RWPE2 (cell line): ENCODE data around the gene MXRA7.
"Not testable (repeated sequence)": the region's sequence is repeated elsewhere in the genome, so short reads cannot be mapped to it uniquely, and the experiment has no call there.

ENCODE experiments used
- ATAC-seq: fragments of 200-7000 bp; cut with Tn5 transposase; 3 replicates; pipeline ENCODE4 v1.9.1; 2021; ENCODE audit warnings: low read depth
- DNase-seq: peaks from one replicate; pipeline ENCODE4 v3.0.0-alpha.2; 2020; ENCODE audit warnings: low spot score
- H3K27ac ChIP-seq: fragments of 450-650 bp; 2 replicates; pipeline ENCODE4 v1.5.1; 2017; ENCODE audit warnings: mild to moderate bottlenecking; ENCODE audit not compliant: poor library complexity, severe bottlenecking
- H3K27me3 ChIP-seq: fragments of 250-450 bp; sonication (Bioruptor Pico); 2 replicates; pipeline ENCODE4 v1.5.1; 2021; ENCODE audit warnings: mild to moderate bottlenecking, moderate library complexity; ENCODE audit not compliant: insufficient read depth, poor library complexity, severe bottlenecking
- H3K36me3 ChIP-seq: fragments of 250-450 bp; sonication (Bioruptor Pico); 2 replicates; pipeline ENCODE4 v1.5.1; 2020; ENCODE audit warnings: low read depth, mild to moderate bottlenecking, moderate library complexity
- H3K4me1 ChIP-seq: fragments of 250-450 bp; sonication (Bioruptor Pico); 2 replicates; pipeline ENCODE4 v1.5.1; 2021; ENCODE audit warnings: mild to moderate bottlenecking, moderate library complexity; ENCODE audit not compliant: insufficient read depth, poor library complexity, severe bottlenecking
- H3K4me3 ChIP-seq: fragments of 250-450 bp; sonication (Bioruptor Pico); 2 replicates; pipeline ENCODE4 v1.5.1; 2021; ENCODE audit warnings: mild to moderate bottlenecking, moderate library complexity; ENCODE audit not compliant: severe bottlenecking
- H3K9me3 ChIP-seq: fragments of 250-450 bp; sonication (Bioruptor Pico); 2 replicates; pipeline ENCODE4 v1.5.1; 2021; ENCODE audit warnings: mild to moderate bottlenecking, moderate library complexity; ENCODE audit not compliant: severe bottlenecking
- CTCF ChIP-seq: fragments of 450-650 bp; IDR thresholded peaks from one replicate; pipeline ENCODE4 v1.5.1; 2017; ENCODE audit warnings: mild to moderate bottlenecking, moderate library complexity; ENCODE audit not compliant: poor library complexity, severe bottlenecking

The MXRA7 gene

GRCh38 chr17:76732734-76733617 is 22.2 kb upstream of the MXRA7 start:
- H3K9me3 ChIP-seq = no peaks in the 10 kb centered on the region
- DNase-seq = no peak
- H3K36me3 ChIP-seq = peaks cover 73% of the 10 kb centered on the region
- TF ChIP-seq CTCF = no peak
- H3K27ac ChIP-seq = peak overlapping the region; percentile 88
- H3K27me3 ChIP-seq = no peaks in the 10 kb centered on the region
- H3K4me1 ChIP-seq = peaks cover 18% of the 10 kb centered on the region
- ATAC-seq = no peak
- H3K4me3 ChIP-seq = no peak overlapping the region

GRCh38 chr17:76731800-76732733 is 21.3 kb upstream of the MXRA7 start:
- Histone ChIP-seq H3K36me3 (peaks cover 73% of the 10 kb centered on the region), H3K4me1 (peaks cover 18% of the 10 kb centered on the region), H3K27ac (peak overlapping the region; percentile 88)
- not testable (repeated sequence) for H3K9me3 ChIP-seq, H3K27me3 ChIP-seq, DNase-seq, ATAC-seq, H3K4me3 ChIP-seq

- H3K9me3 ChIP-seq = no peaks in the 10 kb centered on the region
- peaks cover 7% of the 10 kb centered on the region for H3K4me1 ChIP-seq
- TF ChIP-seq CTCF = no peak
- peak overlapping the region; percentile 87 for H3K27ac ChIP-seq
- H3K4me3 ChIP-seq = peak overlapping the region; percentile 83
- DNase-seq (no peak), ATAC-seq (no peak)
- no peaks in the 10 kb centered on the region for H3K27me3 ChIP-seq
- peaks cover 62% of the 10 kb centered on the region for H3K36me3 ChIP-seq
These were observed 17.1 kb upstream of the MXRA7 start for GRCh38 chr17:76727745-76728456.

GRCh38 chr17:76726776-76727718 is 16.3 kb upstream of the MXRA7 start, which contains the start of gene METTL23:
TSS of gene METTL23 (plus strand) at chr17:76726839. CDS start at chr17:76729711, 2,872 bp downstream.
- H3K4me3 ChIP-seq = peak within 1 kb of the TSS; percentile 83
- ATAC-seq = peak; percentile 45
- H3K27ac ChIP-seq = peak within 1 kb of the TSS; percentile 87
- peak; percentile 86 for DNase-seq
- peak; percentile 86 for TF ChIP-seq CTCF
- H3K9me3 ChIP-seq = no peaks in the 10 kb centered on the region
- H3K4me1 ChIP-seq = peaks cover 6% of the 10 kb centered on the region
- peaks cover 58% of the 10 kb centered on the region for H3K36me3 ChIP-seq
- H3K27me3 ChIP-seq = no peaks in the 10 kb centered on the region
